Upper lobe of left lung (tissue), 6 donors: ENCODE results near the gene NCKIPSD. TPM values are rescaled to one million over a fixed set of nuclear protein-coding genes. Genes with fewer than 3 reads are reported as not detected.

Experiments used
- ATAC-seq, 2 donors: fragments of 200-7000 bp; cut with Tn5 transposase; one replicate each; pipeline ENCODE4 v1.9.1; 2022; ENCODE audit warnings: mild to moderate bottlenecking in 2 of 2, moderate library complexity in 2 of 2; ENCODE audit not compliant: low FRiP score in 2 of 2
- DNase-seq, 2 donors: peaks; one replicate each; pipeline ENCODE4 v3.0.0-alpha.2; 2019 to 2020
- H3K27ac ChIP-seq, 4 donors: fragments of 200-600 bp; sonication (generic); one replicate each; pipeline ENCODE4 v1.5.1; 2016 to 2019
- H3K27me3 ChIP-seq, 4 donors: fragments of 200-600 bp; sonication (generic); one replicate each; pipeline ENCODE4 v1.5.1; 2017 to 2019
- H3K36me3 ChIP-seq, 4 donors: fragments of 200-600 bp; sonication (generic); one replicate each; pipeline ENCODE4 v1.5.1; 2016 to 2019
- H3K4me1 ChIP-seq, 4 donors: fragments of 200-600 bp; sonication (generic); one replicate each; pipeline ENCODE4 v1.5.1; 2018 to 2019
- H3K4me3 ChIP-seq, 4 donors: fragments of 200-600 bp; sonication (generic); one replicate each; pipeline ENCODE4 v1.5.1; 2017 to 2019; ENCODE audit warnings: mild to moderate bottlenecking in 2 of 4, moderate library complexity in 1 of 4
- H3K9me3 ChIP-seq, 4 donors: fragments of 200-600 bp; sonication (generic); one replicate each; pipeline ENCODE4 v1.5.1; 2018 to 2019
- EP300 ChIP-seq, 4 donors: sonication (generic); formaldehyde crosslinking; IDR thresholded peaks; one replicate each; pipeline ENCODE4 v1.5.1; 2017; ENCODE audit warnings: antibody characterized with exemption in 4 of 4, control low read depth in 2 of 4
- POLR2A ChIP-seq, 4 donors: fragments of 450-650 bp; IDR thresholded peaks; one replicate each; pipeline ENCODE4 v1.5.1; 2016 to 2017; ENCODE audit warnings: antibody characterized with exemption in 4 of 4, mild to moderate bottlenecking in 2 of 4
- POLR2AphosphoS5 ChIP-seq, 2 donors: sonication (generic); formaldehyde crosslinking; IDR thresholded peaks; one replicate each; pipeline ENCODE4 v1.5.1; 2017; ENCODE audit warnings: antibody characterized with exemption in 2 of 2
- WGBS, 2 donors: methylation state at CpG; one replicate each; pipeline ENCODE4 v1.1.5; 2017 to 2018; 5-methylcytosine and 5-hydroxymethylcytosine counted together
- total RNA-seq, 6 donors: library from RNA; depleted of rRNA in 4 of 6; stranded (reverse); fragments of >200 nt in 4 of 6; gene quantifications; one replicate each; pipeline versions ENCODE4 v1.1.0 to v1.2.1, GENCODE V29; 2016 to 2021
- TF ChIP-seq, protein P1 (sequence below), 6 experiments: fragments of 450-650 bp in 4 of 6; fragments of 200-600 bp in 2 of 6; sonication (generic) in 2 of 6; IDR thresholded peaks; one replicate each; pipeline ENCODE4 v1.5.1; 2016 to 2019; ENCODE audit warnings: antibody characterized with exemption in 6 of 6
- donor health status: DM: no; HTN: no; CAD: no; lungs with moderate emphysema.
- donor health status: DM: no; HTN: yes; CAD: no; lungs with severe emphysema.

The NCKIPSD gene
- total RNA-seq, 6 donors from 2014 or later = 17.8 to 55.5 (median 21.8) TPM

DNA sequence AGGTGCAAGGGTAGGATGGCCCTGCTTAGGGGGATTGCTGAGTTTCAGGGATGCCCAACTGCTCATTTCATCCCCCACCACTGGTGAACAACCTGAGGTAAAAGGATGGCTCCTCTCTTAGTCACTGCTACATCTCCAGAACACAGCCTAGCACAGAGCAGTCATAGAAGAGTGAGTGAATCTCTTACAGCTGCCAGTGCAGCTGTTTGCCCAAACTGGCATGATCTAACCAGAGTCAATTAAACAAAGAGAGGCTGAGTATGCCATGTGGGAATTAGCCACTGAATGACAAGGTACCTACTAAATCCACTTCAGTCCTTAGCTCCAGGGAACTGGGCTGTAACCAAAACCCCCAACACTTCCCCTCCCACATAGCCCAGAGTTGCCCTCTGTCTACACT lies 6.8 kb upstream of the NCKIPSD start:
- Histone ChIP-seq H3K27me3 (no peaks in the 10 kb centered on the region), H3K36me3 (peaks cover 37 to 78% (median 73%) of the 10 kb centered on the region in 4 donors), H3K9me3 (no peaks in the 10 kb centered on the region), H3K27ac (peak overlapping the region in 2 of 4 donors; percentile 31 to 85), H3K4me3 (peak overlapping the region in 1 of 4 donors; percentile 38), H3K4me1 (peaks cover 6 to 22% (median 13%) of the 10 kb centered on the region in 4 donors)
- TF ChIP-seq, protein P1, sequence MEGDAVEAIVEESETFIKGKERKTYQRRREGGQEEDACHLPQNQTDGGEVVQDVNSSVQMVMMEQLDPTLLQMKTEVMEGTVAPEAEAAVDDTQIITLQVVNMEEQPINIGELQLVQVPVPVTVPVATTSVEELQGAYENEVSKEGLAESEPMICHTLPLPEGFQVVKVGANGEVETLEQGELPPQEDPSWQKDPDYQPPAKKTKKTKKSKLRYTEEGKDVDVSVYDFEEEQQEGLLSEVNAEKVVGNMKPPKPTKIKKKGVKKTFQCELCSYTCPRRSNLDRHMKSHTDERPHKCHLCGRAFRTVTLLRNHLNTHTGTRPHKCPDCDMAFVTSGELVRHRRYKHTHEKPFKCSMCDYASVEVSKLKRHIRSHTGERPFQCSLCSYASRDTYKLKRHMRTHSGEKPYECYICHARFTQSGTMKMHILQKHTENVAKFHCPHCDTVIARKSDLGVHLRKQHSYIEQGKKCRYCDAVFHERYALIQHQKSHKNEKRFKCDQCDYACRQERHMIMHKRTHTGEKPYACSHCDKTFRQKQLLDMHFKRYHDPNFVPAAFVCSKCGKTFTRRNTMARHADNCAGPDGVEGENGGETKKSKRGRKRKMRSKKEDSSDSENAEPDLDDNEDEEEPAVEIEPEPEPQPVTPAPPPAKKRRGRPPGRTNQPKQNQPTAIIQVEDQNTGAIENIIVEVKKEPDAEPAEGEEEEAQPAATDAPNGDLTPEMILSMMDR (IDR thresholded peaks at IDR 0.05) = no peak
- TF ChIP-seq EP300 (IDR thresholded peaks at IDR 0.05) = no peak
- TF ChIP-seq POLR2AphosphoS5 (IDR thresholded peaks at IDR 0.05) = no peak
- TF ChIP-seq POLR2A (IDR thresholded peaks at IDR 0.05) = no peak
- ATAC-seq (no peak), DNase-seq (no peak)

DNA sequence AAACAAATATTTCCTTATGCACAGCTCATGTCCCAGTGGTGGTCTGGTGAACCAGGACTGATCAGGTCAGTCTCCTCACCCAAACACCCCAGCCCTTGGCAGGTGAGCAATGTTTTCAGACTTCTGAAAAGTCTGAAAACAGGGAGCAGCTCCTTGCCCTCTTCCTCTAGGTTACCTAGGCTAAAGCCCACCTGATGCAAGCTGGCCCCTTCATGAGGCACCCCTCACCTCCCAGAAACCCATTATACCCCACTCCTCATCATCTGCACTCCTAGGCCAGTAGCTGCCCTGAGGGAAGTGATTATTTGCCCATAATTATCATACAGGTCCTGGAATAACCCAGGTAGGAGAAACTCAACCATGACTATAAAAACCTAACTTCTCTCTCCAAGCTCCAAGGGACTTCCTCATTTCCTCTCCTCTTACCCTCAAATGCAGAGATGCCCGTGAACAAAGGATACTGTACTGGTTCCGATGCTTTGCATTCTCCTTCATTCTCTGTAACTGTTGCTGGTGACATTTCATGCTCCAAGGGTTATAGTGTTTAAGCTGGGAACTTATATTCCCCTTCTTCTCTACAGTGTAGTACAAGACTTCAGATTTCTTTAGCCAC lies 5.2 kb upstream of the NCKIPSD start:
- no peak for DNase-seq
- 81 to 88% methylated on average over 2 of the region's 2 CpGs for WGBS, 2 donors
- H3K4me3 ChIP-seq = no peak overlapping the region
- H3K9me3 ChIP-seq = no peaks in the 10 kb centered on the region
- ATAC-seq = no peak
- no peaks in the 10 kb centered on the region for H3K27me3 ChIP-seq
- H3K4me1 ChIP-seq = peaks cover 15 to 22% (median 16%) of the 10 kb centered on the region in 4 donors
- peaks cover 37 to 83% (median 76%) of the 10 kb centered on the region in 4 donors for H3K36me3 ChIP-seq
- TF ChIP-seq, protein P1 (IDR thresholded peaks at IDR 0.05) = no peak
- TF ChIP-seq POLR2AphosphoS5 (IDR thresholded peaks at IDR 0.05) (no peak), POLR2A (IDR thresholded peaks at IDR 0.05) (no peak)
- no peak overlapping the region for H3K27ac ChIP-seq

DNA sequence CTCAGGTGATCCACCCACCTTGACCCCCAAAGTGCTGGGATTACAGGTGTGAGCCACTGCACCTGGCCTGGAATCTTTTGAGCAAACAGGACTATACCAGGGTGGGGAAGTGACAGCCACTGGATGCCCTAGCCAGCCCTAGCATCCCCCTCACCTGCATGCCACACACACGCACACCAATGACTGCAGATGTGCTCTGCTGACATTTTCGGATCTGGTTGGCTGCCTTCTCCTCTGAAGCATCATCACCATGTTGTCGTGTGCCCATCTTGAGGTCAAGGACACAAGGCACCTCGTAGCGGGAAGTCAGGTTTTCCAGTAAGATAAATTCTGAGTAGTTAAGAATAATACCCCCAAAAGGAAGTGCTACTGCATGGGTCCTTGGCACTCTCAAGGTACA lies 3.7 kb upstream of the NCKIPSD start:
- Histone ChIP-seq H3K27ac (no peak overlapping the region), H3K36me3 (peaks cover 32 to 73% (median 67%) of the 10 kb centered on the region in 4 donors), H3K4me1 (peaks cover 10 to 20% (median 18%) of the 10 kb centered on the region in 4 donors), H3K9me3 (no peaks in the 10 kb centered on the region), H3K4me3 (no peak overlapping the region), H3K27me3 (no peaks in the 10 kb centered on the region)
- DNase-seq (no peak), ATAC-seq (no peak)
- no peak for TF ChIP-seq POLR2AphosphoS5 (IDR thresholded peaks at IDR 0.05)
- TF ChIP-seq, protein P1 (IDR thresholded peaks at IDR 0.05) = no peak
- TF ChIP-seq EP300 (IDR thresholded peaks at IDR 0.05) = no peak
- no peak for TF ChIP-seq POLR2A (IDR thresholded peaks at IDR 0.05)
- 76 to 83% methylated on average over 5 of the region's 5 CpGs for WGBS, 2 donors

DNA sequence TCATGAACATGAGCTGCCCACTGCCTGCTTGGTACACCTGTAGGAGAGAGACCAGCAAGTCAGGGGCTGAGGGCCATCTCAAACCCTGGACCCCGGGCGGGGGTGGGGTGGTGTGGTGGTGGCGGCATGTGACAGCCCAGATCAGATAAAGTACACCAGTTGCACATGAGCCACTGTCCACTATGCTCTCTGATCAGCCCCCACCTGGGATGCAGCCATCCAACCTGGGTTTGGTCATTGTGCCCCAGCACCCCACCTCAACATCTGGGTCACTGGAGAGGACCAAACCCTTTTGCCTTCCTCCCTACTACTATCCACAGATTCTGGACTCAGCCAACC lies 3.0 kb upstream of the NCKIPSD start:
- Histone ChIP-seq H3K4me1 (peaks cover 15 to 27% (median 22%) of the 10 kb centered on the region in 4 donors), H3K4me3 (no peak overlapping the region), H3K9me3 (no peaks in the 10 kb centered on the region), H3K27me3 (no peaks in the 10 kb centered on the region), H3K36me3 (peaks cover 32 to 66% (median 60%) of the 10 kb centered on the region in 4 donors), H3K27ac (no peak overlapping the region)
- 100% methylated on average over 1 to 2 of the region's 3 CpGs for WGBS, 2 donors
- no peak for DNase-seq
- no peak for ATAC-seq
- no peak for TF ChIP-seq POLR2A (IDR thresholded peaks at IDR 0.05)
- no peak for TF ChIP-seq POLR2AphosphoS5 (IDR thresholded peaks at IDR 0.05)
- TF ChIP-seq, protein P1 (IDR thresholded peaks at IDR 0.05) = no peak
- TF ChIP-seq EP300 (IDR thresholded peaks at IDR 0.05) = no peak
